PC-9 (cell line): ENCODE results near the gene NEUROD2.

ENCODE experiments used
- CTCF ChIP-seq: fragments of 200-600 bp; sonication (generic); conservative IDR thresholded peaks from 2 replicates; pipeline ENCODE4 v1.6.1; 2017; ENCODE audit warnings: mixed run types, antibody characterized with exemption, mild to moderate bottlenecking, moderate library complexity
- EZH2 ChIP-seq: fragments of 200-600 bp; sonication (generic); IDR thresholded peaks from 2 replicates; pipeline ENCODE4 v1.8.0; 2017; ENCODE audit warnings: antibody characterized with exemption, low read depth

DNA sequence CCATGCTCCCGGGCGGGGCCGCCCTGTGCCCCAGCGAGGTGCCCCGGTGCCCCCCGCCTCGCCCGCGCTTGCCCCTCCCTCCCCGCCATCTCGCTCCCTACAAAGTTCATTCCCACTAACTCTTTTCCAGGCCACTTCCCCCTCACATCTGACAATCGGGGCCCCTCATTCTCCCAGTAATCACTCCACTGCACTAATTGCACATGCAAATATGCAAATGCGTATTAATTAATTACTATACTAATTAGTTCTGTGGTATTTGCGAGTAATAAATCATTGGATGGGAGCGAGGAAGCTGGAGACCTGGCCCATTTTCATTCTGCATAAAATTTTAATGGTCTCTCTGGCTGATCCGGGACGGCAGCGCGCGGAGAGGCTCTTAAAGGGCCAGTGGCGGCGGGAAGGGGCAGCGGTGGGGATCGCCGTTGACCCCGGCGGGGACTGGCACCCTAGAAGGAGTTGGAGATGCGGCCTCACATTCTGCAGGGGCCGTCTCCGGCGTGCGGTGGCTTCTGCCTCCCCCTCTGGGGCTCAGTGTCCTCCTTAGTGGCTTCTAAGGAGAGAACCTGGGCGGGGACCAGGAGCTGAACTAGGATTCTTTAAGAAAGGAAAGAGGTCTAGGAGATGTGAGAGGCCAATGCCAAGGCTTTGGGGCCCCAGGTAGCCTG lies 10.7 kb upstream of the NEUROD2 start:
- TF ChIP-seq EZH2: no peak
- no peak for TF ChIP-seq CTCF
